Measurements from ENCODE around the gene TIAM1. TPM values are rescaled to one million over a fixed set of nuclear protein-coding genes. Genes with fewer than 3 reads are reported as not detected.

TIAM1 gene
- total RNA-seq, 1 donor: 16.3 TPM

GRCh38 chr21:31140025-31140424 is 204.0 kb downstream of the TIAM1 start:
- Histone ChIP-seq H3K9me3 (ENCODE audit: low read depth, low read length) (no peaks in the 10 kb centered on the region), H3K36me3 (ENCODE audit: insufficient read depth, low read length) (no peaks in the 10 kb centered on the region), H4K20me1 (ENCODE audit: insufficient read depth, low read length) (no peaks in the 10 kb centered on the region), H3K79me2 (ENCODE audit: insufficient read depth, low read length) (no peaks in the 10 kb centered on the region), H3K4me1 (ENCODE audit: insufficient read depth, low read length) (peaks cover 17% of the 10 kb centered on the region), H3K27me3 (ENCODE audit: insufficient read depth, low read length) (no peaks in the 10 kb centered on the region), H3K27ac (ENCODE audit: low read depth, low read length) (no peak overlapping the region), H2AFZ (ENCODE audit: low read length) (no peak overlapping the region), H3K4me2 (ENCODE audit: insufficient read depth, low read length) (no peak overlapping the region), H3K4me3 (ENCODE audit: insufficient read depth, low read length) (no peak overlapping the region)
- no peak for TF ChIP-seq CTCF (IDR thresholded peaks at IDR 0.05; ENCODE audit: extremely low read depth, low read depth, low read length)
- DNase-seq (ENCODE audit: insufficient read length, low spot score, missing footprints): no peak

GRCh38 chr21:31137960-31138359 is 206.1 kb downstream of the TIAM1 start:
- Histone ChIP-seq H3K4me3 (ENCODE audit: insufficient read depth, low read length) (no peak overlapping the region), H4K20me1 (ENCODE audit: insufficient read depth, low read length) (no peaks in the 10 kb centered on the region), H3K9me3 (ENCODE audit: low read depth, low read length) (no peaks in the 10 kb centered on the region), H3K4me2 (ENCODE audit: insufficient read depth, low read length) (no peak overlapping the region), H2AFZ (ENCODE audit: low read length) (no peak overlapping the region), H3K27ac (ENCODE audit: low read depth, low read length) (no peak overlapping the region), H3K79me2 (ENCODE audit: insufficient read depth, low read length) (no peaks in the 10 kb centered on the region), H3K27me3 (ENCODE audit: insufficient read depth, low read length) (no peaks in the 10 kb centered on the region), H3K4me1 (ENCODE audit: insufficient read depth, low read length) (peaks cover 17% of the 10 kb centered on the region), H3K36me3 (ENCODE audit: insufficient read depth, low read length) (no peaks in the 10 kb centered on the region)
- no peak for TF ChIP-seq CTCF (IDR thresholded peaks at IDR 0.05; ENCODE audit: extremely low read depth, low read depth, low read length)
- no peak for DNase-seq (ENCODE audit: insufficient read length, low spot score, missing footprints)

GRCh38 chr21:31136891-31137290 is 207.2 kb downstream of the TIAM1 start:
- no peak for DNase-seq (ENCODE audit: insufficient read length, low spot score, missing footprints)
- H2AFZ ChIP-seq (ENCODE audit: low read length): peak overlapping the region; percentile 19

More at GRCh38 chr21:31136891-31137290, 207.2 kb downstream of the TIAM1 start:
- Histone ChIP-seq H3K4me1 (ENCODE audit: insufficient read depth, low read length) (peaks cover 17% of the 10 kb centered on the region), H3K27ac (ENCODE audit: low read depth, low read length) (no peak overlapping the region), H3K4me2 (ENCODE audit: insufficient read depth, low read length) (peak overlapping the region; percentile 21), H3K36me3 (ENCODE audit: insufficient read depth, low read length) (no peaks in the 10 kb centered on the region), H3K4me3 (ENCODE audit: insufficient read depth, low read length) (peak overlapping the region; percentile 5), H3K79me2 (ENCODE audit: insufficient read depth, low read length) (no peaks in the 10 kb centered on the region), H3K9me3 (ENCODE audit: low read depth, low read length) (no peaks in the 10 kb centered on the region), H3K27me3 (ENCODE audit: insufficient read depth, low read length) (no peaks in the 10 kb centered on the region), H4K20me1 (ENCODE audit: insufficient read depth, low read length) (no peaks in the 10 kb centered on the region)
- peak; percentile 47 for TF ChIP-seq CTCF (IDR thresholded peaks at IDR 0.05; ENCODE audit: extremely low read depth, low read depth, low read length)
